Lower leg skin (tissue), 4 donors: ENCODE results near the gene OR4D9. TPM values are rescaled to one million over a fixed set of nuclear protein-coding genes. Genes with fewer than 3 reads are reported as not detected.

Source experiments
- DNase-seq, 2 donors: peaks; one replicate each; pipeline ENCODE4 v3.0.0-alpha.2; 2019; ENCODE audit warnings: low spot score in 2 of 2
- H3K4me3 ChIP-seq: fragments of 200-600 bp; sonication (generic); 2 replicates; pipeline ENCODE4 v1.5.1; 2017; ENCODE audit warnings: mild to moderate bottlenecking, low read depth; ENCODE audit not compliant: poor library complexity, severe bottlenecking
- POLR2A ChIP-seq, 2 donors: fragments of 450-650 bp; IDR thresholded peaks; one replicate each; pipeline ENCODE4 v1.6.1; 2016 to 2017; ENCODE audit warnings: antibody characterized with exemption in 2 of 2, mild to moderate bottlenecking in 1 of 2, moderate library complexity in 1 of 2
- WGBS, 2 donors: methylation state at CpG; one replicate each; pipeline ENCODE4 v1.1.5; 2018; 5-methylcytosine and 5-hydroxymethylcytosine counted together
- intact Hi-C: fragments of 100-400 bp; cut with DNase I; formaldehyde crosslinking; loops from one replicate; pipeline ENCODE4 v1.15.0; 2023; ENCODE audit warnings: low total_unique reads
- total RNA-seq, 4 donors: library from RNA; depleted of rRNA; stranded (reverse); fragments of >200 nt; gene quantifications; one replicate each; pipeline ENCODE4 v1.1.0, GENCODE V29; 2016
- TF ChIP-seq, protein P1 (sequence below), 3 donors: fragments of 450-650 bp; IDR thresholded peaks; one replicate each; pipeline ENCODE4 v1.5.1; 2016; ENCODE audit warnings: antibody characterized with exemption in 3 of 3, mild to moderate bottlenecking in 3 of 3, moderate library complexity in 2 of 3

OR4D9 gene
- total RNA-seq, 4 donors from 2014 or later, result not detected

GRCh38 chr11:59558270-59558643, 46.9 kb downstream of the OR4D9 start:
- H3K4me3 ChIP-seq, result no peak overlapping the region
- intact Hi-C loops, result no loop called here
- 69 to 72% methylated on average over 7 of the region's 7 CpGs for WGBS, 2 donors
- TF ChIP-seq POLR2A (IDR thresholded peaks at IDR 0.05), result no peak
- TF ChIP-seq, protein P1, sequence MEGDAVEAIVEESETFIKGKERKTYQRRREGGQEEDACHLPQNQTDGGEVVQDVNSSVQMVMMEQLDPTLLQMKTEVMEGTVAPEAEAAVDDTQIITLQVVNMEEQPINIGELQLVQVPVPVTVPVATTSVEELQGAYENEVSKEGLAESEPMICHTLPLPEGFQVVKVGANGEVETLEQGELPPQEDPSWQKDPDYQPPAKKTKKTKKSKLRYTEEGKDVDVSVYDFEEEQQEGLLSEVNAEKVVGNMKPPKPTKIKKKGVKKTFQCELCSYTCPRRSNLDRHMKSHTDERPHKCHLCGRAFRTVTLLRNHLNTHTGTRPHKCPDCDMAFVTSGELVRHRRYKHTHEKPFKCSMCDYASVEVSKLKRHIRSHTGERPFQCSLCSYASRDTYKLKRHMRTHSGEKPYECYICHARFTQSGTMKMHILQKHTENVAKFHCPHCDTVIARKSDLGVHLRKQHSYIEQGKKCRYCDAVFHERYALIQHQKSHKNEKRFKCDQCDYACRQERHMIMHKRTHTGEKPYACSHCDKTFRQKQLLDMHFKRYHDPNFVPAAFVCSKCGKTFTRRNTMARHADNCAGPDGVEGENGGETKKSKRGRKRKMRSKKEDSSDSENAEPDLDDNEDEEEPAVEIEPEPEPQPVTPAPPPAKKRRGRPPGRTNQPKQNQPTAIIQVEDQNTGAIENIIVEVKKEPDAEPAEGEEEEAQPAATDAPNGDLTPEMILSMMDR (IDR thresholded peaks at IDR 0.05), result no peak
- DNase-seq, result no peak

- 57 to 58% methylated on average over 8 of the region's 8 CpGs for WGBS, 2 donors
- intact Hi-C loops, result no loop called here
- no peak overlapping the region for H3K4me3 ChIP-seq
- DNase-seq, result no peak
- TF ChIP-seq, protein P1 (IDR thresholded peaks at IDR 0.05), result no peak
- no peak for TF ChIP-seq POLR2A (IDR thresholded peaks at IDR 0.05)
Measured at GRCh38 chr11:59559886-59560285, 48.5 kb downstream of the OR4D9 start.

DNA sequence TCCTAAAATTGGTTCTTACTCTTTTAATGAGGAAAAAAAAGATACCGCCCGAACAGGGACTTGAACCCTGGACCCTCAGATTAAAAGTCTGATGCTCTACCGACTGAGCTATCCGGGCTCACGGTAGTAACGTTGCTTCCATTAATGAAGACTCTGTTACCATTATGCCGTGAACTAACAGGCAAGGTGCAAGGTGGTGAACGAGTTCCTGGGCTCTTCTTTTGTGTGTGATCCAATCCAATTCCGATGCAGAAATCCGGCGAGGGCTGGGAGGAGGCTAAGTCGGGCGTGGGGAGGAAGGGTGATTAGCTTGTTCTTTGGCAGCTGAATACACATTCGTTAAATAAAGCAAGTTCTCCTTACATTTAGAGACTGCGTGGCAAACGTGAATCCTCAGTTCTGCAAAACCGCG, 49.0 kb downstream of the OR4D9 start:
- intact Hi-C loops, result no loop called here
- peak; percentile 77 to 88 for DNase-seq
- TF ChIP-seq, protein P1 (IDR thresholded peaks at IDR 0.05), result peak in 1 of 3 donors; percentile 12
- no peak for TF ChIP-seq POLR2A (IDR thresholded peaks at IDR 0.05)
- WGBS, 2 donors, result 1 to 2% methylated on average over 18 of the region's 18 CpGs
- peak overlapping the region; percentile 74 for H3K4me3 ChIP-seq

GRCh38 chr11:59560702-59561473, 49.5 kb downstream of the OR4D9 start:
- WGBS, 2 donors, result 3 to 7% methylated on average over 30 to 40 of the region's 40 CpGs
- peak overlapping the region; percentile 74 for H3K4me3 ChIP-seq
- peak; percentile 87 to 97 for DNase-seq
- intact Hi-C loops, result no loop called here
- TF ChIP-seq, protein P1 (IDR thresholded peaks at IDR 0.05), result no peak
- no peak for TF ChIP-seq POLR2A (IDR thresholded peaks at IDR 0.05)

DNA sequence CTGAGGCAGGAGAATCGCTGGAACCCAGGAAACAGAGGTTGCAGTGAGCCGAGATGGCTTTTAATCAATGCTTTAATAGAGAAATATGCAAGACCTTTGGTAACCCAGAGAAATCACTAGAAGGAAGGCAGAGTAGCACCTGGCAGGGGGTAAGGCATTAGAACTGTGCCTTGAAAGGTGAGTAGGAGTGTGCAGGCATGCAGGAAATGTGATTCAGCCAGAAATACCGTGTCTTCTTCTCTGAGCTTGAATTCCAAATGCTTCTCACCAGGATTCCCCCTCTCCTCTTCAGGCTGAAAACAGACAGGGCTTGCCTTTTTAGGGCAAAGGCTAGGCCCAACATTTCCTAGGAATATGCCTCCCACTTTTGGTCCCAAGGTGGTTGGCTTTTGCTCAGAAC, 51.0 kb downstream of the OR4D9 start:
- TF ChIP-seq, protein P1 (IDR thresholded peaks at IDR 0.05), result no peak
- no peak for TF ChIP-seq POLR2A (IDR thresholded peaks at IDR 0.05)
- WGBS, 2 donors, result 83 to 89% methylated on average over 3 of the region's 3 CpGs
- intact Hi-C loops, result no loop called here
- H3K4me3 ChIP-seq, result no peak overlapping the region
- DNase-seq, result no peak

Other genes starting within 250 kb of the OR4D9 start
- gene OR5AN1, start 152.6 kb upstream of the OR4D9 start, total RNA-seq, result not detected
- gene OR5A2, start 85.1 kb upstream of the OR4D9 start, total RNA-seq, result not detected
- gene OR5A1, start 75.1 kb upstream of the OR4D9 start, total RNA-seq, result not detected
- not detected for gene OR4D6, start 54.6 kb upstream of the OR4D9 start, total RNA-seq
- gene OR4D10, start 38.2 kb upstream of the OR4D9 start, total RNA-seq, result not detected
- not detected for gene OR4D11, start 8.0 kb upstream of the OR4D9 start, total RNA-seq
- gene OSBP, start 104.2 kb downstream of the OR4D9 start, total RNA-seq, result 10 to 100 TPM; 42.4 to 52.9 (median 43.8) TPM
- gene PATL1, start 157.5 kb downstream of the OR4D9 start, total RNA-seq, result 10 to 100 TPM; 17.4 to 21.7 (median 18.5) TPM
- gene OR10V1, start 202.3 kb downstream of the OR4D9 start, total RNA-seq, result not detected
- 10 to 100 TPM; 23.5 to 39.4 (median 33.4) TPM for gene STX3, start 243.8 kb downstream of the OR4D9 start, total RNA-seq